GM18498 (cell line): Measurements from ENCODE around the gene CLDN6.
A peak's percentile ranks its signal among the peaks of the same experiment; 100 is the strongest.

Experiments used
- ATAC-seq: cut with Tn5 transposase; IDR thresholded peaks from one replicate; pipeline ENCODE4 v1.9.1; 2021; ENCODE audit warnings: mild to moderate bottlenecking, moderate library complexity; ENCODE audit not compliant: unreplicated experiment

Gene CLDN6

DNA sequence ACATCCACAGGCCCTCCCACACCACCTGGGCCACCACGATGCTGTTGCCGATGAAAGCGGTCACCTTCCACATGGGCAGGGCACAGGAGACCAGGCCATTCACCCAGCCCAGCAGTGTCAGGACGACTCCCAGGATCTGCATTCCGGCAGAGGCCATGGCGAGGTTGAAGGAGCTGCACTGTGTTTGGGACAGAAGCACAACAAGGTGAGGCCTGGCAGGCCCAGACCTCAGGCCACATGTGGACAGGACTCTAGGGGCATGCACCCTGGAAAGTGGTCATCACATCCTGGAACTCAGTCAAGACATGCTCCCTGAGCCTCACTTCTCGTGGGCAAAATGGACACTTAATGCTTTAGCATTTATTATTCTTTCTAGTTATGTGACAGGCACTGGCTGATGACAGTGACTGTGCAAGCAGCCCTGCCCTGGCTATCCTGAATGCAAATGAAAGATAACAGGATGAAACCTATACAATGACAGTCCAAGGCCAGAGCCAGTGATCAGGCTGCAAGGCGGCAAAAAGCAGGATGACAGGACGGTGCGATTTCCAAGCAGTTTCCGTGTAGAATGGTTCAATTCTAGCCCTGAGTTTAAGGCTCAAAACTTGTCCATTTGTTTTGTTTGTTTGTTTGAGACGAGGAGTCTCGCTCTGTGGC, 2.0 kb downstream of the CLDN6 start:
- no peak for ATAC-seq

DNA sequence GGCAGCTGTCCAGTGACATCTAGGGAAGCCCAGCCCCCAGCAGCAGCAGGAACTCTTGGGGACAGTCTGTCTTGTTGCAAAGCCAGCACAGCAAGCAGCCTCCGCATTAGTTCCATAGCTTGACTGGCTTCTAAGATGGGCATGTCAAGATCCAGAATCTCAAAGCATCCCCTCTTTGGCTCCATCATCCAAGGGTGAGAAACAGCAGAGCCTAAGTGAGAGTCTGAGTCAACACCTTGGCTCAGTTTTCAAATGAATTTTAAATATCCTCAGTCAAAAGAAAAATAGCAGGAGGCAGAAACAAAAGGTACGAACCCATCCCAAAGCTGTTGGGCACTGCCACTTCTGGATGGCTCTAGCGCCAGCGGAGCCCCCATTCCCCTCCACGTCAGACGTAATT, 3.0 kb downstream of the CLDN6 start:
- no peak for ATAC-seq

DNA sequence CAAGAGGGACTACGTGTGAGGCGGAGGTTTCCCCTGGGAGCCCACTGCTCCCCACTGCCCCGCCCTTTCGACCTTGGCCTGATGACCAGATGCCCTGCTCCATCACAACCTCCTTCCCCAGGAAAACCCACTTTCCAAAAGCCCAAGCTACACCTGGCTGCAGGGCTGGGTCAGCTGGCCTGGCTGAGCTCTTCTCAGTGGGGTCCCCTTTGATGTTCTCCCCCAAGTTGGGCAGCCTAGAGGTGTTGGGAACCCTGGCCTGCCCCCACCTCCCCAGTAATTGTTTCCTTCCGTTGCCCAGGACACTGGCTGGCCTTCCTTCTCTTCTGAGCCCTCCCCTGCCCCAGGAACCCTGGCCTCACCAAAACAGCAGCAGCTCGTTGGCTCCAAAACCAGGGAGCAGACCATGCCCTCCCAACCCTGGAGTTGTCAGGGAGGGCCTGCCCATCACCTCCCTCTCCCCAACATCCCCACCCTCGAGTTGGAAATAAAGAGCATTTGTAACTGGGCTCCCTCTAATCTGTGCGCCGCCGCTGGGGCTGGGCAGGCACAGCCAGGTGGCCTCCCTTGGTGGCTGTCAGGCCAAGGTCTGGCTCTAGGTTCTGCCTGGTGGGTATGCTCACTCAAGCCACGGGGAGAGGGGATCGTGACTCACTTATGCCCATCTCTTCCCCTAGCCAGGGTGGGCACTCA, 3.8 kb downstream of the CLDN6 start:
- ATAC-seq, result no peak

DNA sequence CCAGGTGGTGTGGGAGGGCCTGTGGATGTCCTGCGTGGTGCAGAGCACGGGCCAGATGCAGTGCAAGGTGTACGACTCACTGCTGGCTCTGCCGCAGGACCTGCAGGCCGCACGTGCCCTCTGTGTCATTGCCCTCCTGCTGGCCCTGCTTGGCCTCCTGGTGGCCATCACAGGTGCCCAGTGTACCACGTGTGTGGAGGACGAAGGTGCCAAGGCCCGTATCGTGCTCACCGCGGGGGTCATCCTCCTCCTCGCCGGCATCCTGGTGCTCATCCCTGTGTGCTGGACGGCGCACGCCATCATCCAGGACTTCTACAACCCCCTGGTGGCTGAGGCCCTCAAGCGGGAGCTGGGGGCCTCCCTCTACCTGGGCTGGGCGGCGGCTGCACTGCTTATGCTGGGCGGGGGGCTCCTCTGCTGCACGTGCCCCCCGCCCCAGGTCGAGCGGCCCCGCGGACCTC, 4.5 kb downstream of the CLDN6 start:
- no peak for ATAC-seq

DNA sequence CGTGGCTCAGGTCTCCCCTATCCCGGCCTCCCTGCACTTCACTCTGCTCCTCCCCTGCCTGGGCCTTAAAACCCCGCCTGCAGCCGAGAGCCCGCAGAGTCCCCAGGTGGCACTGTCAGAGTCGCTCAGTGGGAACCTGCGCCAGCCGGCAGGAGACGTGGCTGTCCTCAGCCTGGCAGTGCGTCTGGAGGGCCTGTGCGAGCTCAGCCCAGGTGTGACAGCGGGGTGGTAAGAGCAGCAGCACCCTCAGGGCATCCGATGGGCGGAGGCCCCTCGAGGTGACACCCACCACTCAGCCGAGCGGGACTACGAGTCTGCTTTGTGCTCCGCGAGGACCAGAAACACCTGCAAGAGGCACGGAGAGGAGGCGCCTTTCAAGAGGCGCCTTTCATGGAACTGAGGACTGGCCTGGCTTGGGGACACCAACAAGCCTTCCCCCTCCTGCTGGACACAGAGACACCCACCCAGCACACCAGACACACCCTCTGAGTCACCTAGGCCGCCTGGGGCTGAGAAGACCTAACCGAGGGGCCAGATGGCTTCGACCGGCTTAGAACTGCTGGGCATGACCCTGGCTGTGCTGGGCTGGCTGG, 5.1 kb downstream of the CLDN6 start, which contains the start of gene CLDN9:
Gene CLDN9 (plus strand): TSS at position 96 of the 593 bp plus-strand sequence. CDS start 440 bp downstream, at position 536.
- no peak for ATAC-seq

DNA sequence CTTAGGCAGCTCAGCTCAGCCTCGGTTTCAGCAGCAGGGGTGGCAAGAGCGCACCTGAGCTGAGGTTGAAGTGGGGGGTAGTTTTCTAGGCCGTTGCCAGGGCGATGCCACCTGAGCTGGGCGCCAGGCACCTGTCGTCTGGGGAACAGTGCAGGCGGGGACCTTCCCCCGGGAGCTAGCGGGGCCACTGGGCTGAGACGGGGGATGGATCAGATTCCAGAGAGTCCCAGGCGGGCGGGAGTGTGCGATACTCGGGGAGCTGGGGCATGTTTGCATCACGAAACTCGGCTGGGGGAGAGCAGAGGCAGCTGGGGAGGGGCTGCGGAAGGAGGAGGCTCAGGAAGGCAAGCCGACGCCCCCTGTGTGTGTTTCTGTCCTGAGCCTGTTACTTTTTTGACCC, 5.7 kb downstream of the CLDN6 start:
- ATAC-seq, result no peak

DNA sequence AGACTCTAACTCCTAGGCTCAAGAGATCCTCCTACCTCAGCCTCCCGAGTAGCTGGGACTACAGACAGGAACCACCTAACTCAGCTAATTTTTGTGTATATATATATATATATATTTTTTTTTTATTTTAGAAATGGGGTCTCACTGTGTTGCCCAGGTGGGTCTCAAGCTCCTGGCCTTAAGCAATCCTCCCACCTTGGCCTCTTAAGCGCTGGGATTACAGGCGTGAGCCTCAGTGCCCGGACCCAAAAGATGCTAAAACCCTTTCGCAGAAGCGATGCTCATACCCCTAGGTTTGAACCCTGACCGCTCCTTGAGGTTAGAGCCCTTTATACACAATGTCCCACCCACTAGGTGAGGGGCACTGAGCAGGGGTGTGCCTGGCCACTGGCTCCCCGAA, 7.5 kb downstream of the CLDN6 start:
- no peak for ATAC-seq

DNA sequence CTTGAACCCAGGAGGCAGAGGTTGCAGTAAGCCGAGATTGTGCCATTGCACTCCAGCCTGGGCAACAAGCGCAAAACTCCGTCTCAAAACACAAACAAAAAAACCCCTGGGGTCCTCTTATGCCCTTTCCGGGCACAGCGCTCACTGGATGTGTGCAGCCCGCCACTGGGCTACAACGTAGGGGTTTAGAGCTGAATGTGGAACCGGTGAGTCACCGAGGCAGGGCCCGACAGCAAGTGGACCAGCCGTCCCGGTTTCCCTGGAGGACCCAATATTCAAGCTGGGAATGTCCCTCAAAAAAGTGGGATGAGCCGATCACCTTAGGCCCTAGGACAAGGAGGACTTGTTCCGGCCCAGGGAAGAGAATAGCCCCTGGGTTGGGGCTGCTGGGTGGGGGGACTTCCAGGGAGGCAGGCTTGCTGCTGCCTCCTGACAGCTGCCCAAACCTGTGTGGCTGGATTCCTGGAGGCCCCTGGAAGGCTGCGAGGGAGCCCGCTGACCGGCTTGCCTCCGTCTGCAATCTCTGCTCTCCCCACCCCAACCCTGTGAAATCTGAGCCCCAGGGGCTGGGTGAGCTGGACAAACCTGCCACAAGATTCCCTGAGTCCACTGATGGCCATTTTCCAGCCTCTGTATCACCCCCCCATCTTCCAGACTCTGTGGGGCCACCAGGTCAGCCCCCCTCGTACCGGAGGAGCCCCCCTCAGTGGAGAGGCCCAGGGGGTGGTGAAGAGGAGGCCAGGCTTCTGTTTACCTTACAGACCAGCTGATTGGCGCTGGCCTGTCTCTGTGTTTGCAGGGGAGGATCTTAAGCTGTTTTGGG, 8.2 kb downstream of the CLDN6 start:
- no peak for ATAC-seq

DNA sequence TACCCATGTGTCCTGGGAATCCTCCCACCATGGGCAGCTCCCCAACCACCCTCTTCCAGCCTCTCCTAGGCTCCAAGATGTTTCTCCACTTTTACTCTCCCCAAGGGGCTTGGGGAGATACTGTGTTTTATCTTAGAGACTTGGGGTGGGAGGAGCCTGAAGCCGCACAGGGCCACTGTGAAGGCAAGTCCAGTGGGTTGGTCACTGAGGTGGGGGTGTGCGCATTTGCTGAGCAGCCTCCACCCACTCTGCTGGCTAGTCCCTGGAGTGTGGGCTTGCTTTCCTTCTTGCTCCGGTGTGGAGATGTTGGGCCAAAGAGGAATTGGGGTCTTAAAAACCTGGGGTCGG, 9.3 kb downstream of the CLDN6 start:
- ATAC-seq, result no peak

DNA sequence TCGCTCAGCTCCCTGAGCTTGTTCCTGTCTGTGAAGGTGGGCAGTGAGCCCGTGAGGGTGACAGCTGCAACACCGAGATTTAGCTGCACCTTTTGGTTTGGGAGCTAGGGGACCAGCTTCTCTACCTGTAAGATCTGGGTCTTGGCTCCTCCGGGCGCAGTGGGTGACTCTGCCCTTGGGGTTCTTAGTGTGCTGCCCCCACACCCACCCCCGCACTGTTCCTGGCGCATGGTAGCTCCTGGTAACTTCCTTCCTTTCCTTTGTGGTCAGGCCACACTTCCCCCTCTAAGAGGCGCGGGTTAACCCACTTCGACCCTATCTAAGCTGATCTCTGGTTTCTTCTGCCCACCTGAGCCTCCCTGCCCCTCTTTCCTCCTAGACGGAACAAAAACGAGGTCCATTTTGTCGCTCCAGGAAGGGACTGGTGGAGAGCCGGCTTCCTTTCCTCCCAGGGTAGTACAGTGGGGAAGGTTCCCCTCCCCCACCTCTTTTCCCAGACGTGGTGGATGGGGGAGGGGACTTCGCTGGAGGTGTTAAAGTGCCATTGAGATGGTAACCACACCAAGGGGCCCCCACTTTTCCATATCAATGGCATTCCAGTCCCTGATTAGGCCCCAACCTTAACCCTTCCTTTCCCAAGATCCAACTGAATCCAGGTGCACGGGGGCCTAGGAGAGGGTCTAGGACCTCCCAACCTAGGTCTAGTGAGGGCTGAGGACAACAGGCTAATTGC, 9.9 kb downstream of the CLDN6 start:
- ATAC-seq, result no peak

DNA sequence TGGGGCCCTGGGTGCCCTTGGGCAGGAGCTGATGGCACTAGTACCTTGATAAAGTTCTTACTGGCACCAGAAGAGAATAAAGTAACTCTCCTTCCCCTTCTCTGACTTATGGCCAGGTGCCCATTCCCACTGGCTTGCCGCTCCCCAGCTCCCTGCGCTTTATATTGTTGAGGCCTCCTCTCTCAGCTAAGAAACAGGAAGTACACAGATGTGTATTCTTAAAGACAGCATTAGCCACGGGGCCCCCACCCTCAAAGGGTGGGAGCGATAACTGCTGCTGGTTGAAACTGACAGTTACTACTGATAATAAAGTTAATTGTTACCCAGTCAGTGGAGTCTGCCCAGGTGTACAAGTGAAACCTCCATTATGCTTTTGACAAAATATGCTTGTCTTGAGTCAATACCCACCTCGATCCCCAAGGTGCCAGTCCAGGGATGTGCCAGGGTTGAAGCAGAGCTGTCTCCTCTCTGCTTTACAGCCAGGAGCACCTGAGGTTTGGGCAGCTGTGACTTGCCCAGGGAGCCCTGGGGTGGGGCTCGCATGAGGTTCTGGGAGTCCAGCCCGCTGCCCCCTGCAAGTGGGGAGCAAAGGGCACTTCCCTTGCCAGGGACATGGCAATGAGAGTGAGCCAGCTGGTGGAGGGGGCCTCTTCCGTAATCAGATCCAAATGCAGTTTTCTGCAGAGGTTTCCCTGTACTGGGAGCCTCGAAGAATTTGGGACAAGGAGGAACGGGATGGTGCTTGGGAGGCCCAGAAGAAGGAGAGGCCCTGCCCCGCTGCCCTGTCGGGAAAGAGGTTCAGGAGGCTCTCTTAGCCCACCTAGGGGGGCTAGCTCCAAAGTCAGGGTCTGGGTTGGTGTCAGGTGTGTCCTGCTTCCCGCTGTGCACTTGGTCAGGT, 10.7 kb downstream of the CLDN6 start:
- no peak for ATAC-seq

DNA sequence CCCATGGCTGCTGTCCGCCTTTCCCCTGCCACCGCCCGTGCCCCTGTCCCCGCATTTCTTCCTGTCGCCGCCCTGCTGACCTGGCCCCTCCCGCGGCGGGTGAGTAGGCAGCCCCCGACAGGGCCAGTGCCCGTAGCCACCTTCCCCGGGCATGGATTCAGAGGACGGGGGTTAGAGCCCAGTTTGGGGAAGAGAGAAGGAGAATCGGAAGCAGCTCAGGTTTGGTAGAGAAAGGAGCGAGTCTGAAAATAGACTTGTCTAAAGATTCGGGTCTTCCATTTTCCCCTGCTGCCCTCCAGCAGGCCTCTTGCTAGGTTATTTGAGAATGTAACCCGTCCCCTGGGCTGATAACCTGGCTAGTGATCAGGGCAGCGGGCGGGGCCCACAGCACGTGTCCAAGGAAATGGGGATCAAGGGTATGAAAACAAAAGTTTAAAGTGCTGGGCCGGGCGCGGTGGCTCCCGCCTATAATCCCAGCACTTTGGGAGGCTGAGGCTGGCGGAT, 13.2 kb downstream of the CLDN6 start:
- ATAC-seq, result no peak

DNA sequence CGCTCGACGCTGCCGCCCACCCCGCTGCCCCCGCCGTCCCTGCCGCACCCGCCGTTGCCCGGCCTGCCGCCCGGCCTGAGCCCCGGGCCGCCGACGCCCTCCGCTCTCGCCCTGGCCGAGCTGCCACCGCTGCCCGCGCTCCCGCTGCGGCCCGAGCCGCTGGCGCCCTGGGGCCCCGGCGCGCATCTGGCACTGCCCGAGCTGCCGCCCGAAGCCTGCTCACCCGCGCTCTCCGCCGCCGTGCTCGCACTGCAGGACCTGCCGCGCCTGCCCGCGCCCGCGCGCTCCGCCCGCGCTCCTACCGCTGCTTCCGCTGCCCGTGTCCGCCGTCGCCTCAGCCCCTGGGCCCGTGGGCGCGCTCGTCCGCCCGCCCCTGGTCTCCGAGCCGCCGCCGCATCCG, 13.7 kb downstream of the CLDN6 start:
- no peak for ATAC-seq

DNA sequence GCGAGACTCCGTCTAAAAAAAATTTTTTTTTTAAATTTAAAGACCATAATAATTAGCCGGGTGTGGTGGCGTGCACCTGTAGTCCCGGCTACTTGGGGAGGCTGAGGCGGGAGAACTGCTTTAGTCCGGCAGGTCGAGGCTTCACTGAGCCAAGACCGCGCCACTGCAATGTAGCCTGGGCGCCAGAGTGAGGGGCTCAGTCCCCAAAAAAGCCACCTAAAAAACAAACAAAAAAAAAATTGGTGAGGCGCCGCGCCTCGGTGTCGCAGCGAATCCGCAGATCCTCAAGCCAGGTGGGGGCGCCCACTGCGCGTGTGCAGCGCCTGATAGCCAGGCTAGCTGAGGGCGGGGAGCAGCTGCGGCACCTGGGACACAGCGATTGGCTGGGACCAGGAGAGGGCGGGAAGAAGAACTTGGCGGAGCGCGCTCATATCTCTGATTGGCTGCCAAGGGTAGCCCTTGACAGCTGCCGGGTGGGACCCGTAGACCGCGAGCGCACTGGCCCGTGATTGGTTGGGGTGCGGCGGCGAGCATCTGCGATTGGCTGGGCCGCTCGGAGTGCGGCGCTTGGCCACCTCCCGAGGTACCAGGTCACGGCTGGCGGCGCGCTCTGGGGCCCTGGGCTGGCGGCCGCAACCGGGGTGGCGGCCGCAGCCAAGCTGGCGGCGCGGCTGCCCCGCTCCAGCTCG, 14.3 kb downstream of the CLDN6 start:
- ATAC-seq, result peak; percentile 98

DNA sequence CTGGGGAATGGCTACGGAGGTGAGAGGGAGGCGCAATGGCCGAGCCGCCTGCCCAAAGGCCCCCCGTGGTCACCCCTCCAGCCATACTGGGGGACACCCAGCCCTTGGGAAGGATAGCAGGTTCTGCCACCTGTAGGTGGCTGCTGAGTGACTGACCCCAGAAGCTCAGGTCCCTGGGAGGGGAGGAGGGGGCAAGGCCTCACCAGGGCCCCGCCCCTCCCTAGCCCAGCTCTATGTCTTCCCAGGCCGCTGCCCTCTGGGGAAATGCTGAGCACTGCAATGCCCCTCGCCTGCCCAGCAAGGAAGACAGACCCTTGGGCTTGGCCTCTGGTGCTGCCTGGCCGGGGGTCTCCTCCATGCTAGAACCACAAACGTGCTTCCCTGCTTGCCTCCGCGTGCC, 16.7 kb downstream of the CLDN6 start:
- no peak for ATAC-seq

DNA sequence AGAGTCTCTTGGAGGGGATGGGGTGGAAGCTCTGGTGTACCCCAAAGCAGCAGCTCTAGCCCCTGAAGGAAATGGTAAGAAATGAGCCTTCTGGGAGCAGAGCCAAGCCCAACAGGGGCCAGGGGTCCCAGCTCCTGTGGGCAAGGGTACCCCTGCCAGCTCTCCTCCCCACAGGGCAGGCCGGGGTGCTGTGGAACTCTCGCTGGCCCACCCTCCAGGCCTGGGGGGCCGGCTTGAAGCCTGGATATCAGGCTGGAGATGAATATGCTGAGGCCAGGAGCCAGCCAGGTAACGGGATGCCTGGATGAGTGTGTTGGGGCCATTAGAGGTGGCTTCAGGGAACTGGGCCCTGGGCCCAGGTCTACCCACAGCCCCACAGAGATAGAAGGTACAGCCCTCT, 17.4 kb downstream of the CLDN6 start:
- ATAC-seq, result no peak

DNA sequence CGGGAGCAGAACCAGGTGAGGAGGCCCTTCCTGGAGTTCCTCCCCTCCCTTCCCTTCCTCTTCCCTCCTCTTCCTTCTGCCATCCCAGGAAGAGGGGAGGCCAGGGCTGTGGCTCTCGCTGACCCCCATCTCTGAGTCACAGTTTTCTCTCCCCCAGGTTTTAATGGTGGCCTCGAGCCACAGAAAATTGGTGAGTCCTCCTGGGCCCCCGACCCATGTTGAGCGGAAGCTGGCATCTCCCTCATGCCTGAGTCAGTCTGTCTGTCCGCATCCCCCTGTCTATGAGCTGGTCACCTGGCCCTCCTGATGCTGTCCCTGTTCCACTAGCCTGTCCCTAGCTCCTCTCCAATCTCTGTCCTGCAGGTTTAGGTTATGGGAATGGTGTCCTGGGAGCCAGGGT, 18.1 kb downstream of the CLDN6 start:
- ATAC-seq, result no peak

DNA sequence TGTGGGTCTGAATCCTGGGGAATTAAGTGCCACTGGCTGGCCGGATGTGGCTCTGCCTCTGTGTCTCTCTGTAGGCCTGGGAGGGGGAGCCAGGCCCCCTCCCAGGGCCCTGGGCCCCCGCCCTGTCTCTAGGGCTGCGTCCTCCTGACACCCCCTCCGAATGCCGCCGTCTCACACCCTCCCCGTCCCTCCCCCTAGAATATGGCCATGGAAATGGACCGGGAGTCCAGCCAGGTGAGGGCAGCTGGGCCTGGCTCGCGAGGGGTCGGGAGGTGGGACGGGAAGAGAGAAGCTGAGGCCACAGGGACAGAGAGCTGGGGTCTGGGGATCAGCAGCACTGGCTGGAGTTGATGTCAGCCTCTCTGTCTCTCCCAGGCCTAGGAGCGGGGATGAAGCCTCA, 21.7 kb downstream of the CLDN6 start:
- no peak for ATAC-seq
